GM19035 (cell line): ENCODE data around the gene LMBRD1.
"Not testable (repeated sequence)": the region's sequence is repeated elsewhere in the genome, so short reads cannot be mapped to it uniquely, and the experiment has no call there.

Experiments used
- ATAC-seq: cut with Tn5 transposase; IDR thresholded peaks from one replicate; pipeline ENCODE4 v1.9.1; 2021; ENCODE audit not compliant: unreplicated experiment

LMBRD1 gene

DNA sequence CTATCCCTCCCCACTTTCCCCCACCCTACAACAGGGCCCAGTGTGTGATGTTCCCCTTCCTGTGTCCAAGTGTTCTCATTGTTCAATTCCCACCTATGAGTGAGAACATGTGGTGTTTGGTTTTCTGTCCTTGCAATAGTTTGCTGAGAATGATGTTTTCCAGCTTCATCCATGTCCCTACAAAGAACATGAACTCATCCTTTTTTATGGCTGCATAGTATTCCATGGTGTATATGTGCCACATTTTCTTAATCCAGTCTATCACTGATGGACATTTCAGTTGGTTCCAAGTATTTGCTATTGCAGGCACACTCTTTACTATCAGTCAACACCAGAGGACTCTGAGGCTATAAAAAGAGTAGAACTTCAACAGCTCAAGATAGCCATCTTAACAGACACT lies 2.0 kb upstream of the LMBRD1 start:
- not testable (repeated sequence) for ATAC-seq

DNA sequence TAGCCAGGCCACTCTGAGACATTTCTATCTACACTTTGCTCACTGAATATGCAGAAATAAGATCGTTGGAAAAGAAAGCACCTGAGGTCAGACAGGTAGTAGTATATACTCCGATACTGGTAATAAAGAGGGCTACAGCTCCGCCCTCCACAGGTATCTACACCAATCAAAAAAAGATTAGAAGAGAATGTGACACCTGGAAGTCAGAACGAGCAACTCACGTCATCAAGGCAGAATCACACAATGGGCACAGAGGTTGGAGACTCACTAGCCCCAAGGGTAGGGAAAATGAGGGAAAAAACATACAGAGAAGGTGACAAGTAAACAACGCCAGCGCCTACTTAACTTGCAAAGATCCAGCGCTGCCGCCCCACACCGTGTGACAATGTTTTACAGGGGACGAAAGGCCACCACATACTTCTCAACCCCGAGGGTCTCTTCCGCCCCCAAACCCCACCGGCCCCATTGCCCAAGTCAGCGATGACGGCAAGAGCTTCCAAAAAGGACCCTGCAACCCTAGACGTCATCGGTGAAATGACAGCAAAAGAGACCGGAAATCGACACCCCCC lies 653 bp downstream of the LMBRD1 start:
- ATAC-seq = peak; percentile 39

DNA sequence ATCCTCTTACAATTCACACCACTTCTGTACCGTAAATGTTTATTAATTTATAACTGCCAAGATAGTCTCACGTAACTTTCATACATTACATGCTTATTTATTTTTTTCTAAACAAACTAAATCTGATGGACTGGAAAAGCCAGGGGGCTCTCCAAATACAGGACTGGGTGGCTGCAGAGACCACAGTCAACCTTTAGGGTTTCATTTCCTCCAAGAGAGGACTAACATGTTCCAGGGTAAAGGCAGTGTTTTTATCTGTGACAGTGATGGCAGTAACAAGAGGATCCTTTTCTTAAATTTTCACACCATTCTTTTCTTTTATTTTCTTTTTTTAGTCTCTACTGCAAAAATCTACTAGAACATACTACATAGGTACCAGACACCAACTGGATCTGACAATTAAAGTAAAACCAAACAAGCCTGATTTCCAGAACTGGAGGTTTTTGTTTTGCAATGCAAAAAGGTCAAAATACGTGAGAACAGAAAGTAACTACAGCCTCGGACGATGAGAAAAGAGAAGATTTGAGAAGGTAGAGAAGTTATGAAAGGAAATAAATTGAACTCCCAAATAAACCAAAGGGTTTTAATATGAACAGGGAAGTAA lies 1.2 kb downstream of the LMBRD1 start:
- peak; percentile 39 for ATAC-seq

DNA sequence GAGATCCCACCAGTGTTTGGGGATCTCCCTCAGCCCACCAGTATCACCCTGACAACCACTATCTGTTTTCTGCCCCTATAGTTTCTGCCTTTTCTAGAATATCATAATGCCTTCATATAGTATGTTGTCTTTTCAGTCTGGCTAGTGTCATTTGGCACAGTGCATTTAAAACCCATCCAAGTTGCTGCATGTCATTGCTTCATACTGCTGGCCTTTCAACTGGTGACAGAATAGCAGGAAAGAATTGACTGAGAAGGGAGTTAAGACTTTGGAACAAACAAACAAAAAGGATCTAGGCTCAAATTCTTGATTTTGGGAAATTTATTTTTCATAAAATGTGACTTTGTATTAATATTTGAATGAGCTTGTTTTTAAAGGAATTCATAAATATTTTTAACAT lies 4.5 kb downstream of the LMBRD1 start:
- no peak for ATAC-seq

DNA sequence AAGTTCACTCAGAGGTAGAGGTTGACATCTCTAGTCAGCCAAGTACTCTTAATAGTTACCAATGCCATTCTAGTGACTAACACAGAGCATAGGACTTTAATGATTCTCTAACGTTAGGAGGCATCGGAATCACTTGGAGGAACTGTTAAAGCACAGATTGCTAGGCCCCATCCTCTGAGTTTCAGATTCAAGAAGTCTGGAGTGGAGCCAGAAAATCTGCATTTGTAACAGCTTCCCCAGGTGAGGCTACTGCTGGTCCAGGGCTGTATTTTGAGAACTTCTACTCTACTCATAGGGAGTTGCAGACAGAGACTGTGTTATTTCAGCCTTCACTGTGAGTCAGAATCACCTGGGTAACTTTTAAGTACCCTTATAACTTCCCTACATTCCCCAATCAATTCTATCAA lies 5.7 kb downstream of the LMBRD1 start:
- ATAC-seq = no peak

DNA sequence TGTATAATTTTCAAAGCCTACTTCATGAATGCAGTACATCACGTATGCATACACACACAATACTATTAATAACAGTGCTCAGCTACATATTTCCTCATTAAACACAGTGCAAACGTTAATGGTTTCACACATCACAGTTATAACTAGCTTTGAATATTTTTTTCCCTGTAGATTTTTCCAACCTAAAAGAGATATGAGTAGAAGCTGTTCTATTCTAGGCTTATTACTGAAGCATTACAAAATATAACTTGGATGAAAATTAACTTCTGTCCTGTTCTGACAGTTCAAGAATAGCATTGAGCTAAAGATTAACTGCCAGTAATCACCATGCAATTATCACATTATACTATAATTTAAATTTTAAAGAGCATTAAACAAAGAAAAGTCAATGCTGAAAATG lies 6.2 kb downstream of the LMBRD1 start:
- ATAC-seq = no peak

DNA sequence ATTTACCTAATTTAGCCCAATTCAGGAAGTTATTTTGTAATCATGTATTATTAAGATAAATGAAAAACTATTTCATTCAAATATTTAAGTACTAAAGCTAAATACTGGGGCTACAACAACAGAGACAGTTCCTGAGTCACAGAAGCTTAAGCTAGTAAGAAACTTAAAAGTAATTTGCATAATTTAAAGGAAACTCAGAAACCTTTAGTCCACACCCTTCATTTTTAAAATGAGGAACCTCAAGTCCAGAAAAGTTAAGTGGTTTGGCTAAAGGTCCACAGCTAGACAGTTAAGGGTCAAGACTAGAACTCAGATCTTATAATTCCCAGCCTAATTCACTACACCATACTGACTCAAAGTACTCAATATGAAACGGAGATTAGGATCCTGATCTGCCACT lies 7.2 kb downstream of the LMBRD1 start:
- ATAC-seq = peak; percentile 49

DNA sequence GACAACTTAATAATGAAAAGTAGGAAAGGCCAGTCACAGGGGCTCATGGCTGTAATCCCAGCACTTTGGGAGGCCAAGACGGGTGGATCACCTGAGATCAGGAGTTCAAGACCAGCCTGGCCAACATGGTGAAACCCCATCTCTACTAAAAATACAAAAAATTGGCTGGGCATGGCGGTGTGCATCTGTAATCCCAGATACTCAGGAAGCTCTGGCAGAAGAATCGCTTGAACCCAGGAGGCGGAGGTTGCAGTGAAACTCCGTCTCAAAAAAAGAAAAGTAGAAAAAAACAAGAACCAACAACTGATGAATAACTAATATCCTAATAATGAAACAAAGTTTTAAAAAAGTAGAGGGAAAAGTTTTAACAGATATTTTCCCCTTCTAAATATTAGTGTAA lies 9.4 kb downstream of the LMBRD1 start:
- not testable (repeated sequence) for ATAC-seq

DNA sequence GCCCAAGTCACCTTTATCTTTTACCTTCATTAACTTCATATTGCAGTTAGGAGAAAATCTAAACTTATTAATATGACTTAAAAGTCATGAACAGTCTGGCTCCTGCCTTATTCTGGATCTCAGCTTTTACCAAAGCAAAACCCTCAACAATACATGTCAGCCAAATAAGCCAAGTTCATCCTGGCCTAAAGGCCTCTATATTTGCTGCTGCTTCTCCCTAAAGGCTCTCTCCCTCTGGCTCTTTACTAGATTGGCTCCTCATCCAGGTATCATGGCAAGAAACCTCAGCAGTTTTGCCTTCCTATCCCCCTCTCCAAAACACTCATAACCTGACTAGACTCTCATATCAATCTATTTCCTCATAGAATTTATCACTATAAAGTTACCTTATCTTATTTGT lies 11.1 kb downstream of the LMBRD1 start:
- ATAC-seq = no peak

DNA sequence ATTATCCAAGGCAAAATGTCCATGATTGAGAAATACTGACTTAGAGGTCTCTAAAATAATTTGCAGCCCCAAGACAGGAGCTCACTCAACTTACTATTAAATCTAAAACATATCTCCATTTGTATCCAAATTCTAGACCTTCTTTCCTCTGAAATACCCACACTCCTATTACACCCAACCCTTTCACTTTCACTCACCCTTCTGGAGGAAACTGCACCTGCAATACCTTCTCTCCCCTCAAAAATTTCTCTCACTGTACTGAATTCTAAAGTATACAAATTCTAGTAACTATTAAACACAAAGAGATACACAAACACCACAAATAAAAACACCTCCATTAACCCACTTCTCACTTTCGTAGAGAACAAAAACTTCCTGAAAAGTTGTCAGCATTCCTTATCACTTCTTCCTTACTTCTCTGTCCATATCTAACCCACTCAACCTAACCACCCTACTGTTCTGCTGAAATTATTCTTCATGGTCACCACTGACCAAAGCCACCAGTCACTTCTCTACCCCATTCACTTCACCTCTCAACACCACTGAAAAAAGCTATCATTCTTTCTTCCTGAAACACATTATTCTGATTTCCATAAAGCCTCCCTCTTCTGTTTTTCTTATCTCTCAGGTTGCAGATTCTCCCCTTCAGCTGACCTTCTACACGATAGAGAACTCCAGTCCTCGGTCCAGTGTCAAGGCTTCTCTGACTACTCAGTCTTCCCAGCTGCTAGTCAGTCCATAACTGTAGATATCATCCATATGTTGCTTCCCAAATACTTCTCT lies 12.0 kb downstream of the LMBRD1 start:
- ATAC-seq = peak; percentile 62

DNA sequence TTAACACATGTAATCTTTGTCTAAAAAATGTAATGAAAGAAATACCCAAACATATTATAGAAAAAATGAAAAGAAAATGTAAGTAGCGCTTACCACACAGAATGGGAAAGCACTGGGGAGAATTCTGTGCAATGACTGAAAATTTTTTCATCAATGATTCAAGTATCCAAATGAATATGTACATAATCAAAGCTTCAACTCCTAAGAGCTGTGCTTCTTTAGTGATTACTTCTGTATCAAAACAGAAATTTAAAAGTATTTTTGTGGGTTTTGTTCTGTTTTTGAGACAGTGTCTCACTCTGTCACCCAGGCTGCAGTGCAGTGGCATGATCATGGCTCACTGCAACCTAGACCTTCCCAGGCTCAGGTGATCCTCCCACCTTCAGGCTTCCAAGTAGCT lies 13.7 kb downstream of the LMBRD1 start:
- ATAC-seq = no peak

DNA sequence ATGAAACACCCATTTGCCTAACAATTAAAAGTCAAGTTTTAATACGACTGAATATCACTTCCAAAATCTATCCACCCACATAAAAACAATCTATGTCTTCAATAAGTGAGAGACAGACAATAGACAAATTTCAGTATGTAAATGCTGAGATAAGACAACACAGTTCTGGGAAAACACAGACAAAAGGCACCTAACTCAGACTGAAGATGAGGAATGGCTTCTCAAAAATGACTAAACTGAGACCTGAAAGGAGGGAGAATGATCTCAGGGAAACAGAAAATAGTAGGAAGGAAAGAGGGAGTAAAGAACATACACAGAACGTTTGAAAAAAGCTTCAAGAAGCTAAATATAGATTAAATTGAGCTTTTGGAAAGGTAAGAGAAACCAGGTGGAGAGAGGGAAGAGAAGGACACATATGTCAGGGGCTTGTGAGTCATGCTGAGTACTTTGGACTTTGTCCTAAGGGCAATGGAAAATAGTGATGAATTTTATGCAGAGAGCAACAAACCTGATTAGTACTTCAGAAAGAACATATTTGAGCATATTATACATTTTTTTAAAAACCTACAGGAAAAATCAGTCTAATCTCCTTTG lies 16.1 kb downstream of the LMBRD1 start:
- ATAC-seq = no peak

DNA sequence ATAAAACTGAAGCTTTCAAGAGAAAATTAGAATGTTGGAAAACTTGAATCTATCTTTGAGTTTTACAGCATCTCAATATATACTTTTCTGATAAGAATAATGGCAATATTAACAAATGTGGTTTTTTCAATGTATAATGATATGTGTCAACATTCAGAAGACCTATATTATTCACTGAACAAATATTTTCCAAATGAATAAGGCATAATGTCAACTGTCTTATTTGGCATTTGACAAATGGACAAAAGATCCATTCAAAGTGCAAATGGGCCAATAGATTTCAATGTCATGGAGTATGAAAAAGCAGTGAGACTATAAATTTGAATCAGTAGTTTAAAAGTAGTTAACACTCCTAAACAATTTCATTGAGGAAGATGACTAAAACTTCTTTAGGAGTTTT lies 20.9 kb downstream of the LMBRD1 start:
- ATAC-seq = no peak

DNA sequence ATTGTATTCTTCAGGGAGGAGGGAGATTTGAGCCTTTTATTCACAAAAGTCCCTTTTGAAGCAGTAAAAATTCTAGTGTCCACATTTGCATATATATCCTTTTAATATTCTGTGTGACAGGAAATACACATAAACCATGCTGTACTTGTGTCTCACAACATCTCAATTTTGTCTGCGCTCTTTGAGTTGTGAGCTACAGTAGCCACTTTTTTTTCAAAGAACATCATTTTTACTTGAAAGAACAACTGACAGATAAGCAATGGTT lies 21.3 kb downstream of the LMBRD1 start:
- no peak for ATAC-seq

DNA sequence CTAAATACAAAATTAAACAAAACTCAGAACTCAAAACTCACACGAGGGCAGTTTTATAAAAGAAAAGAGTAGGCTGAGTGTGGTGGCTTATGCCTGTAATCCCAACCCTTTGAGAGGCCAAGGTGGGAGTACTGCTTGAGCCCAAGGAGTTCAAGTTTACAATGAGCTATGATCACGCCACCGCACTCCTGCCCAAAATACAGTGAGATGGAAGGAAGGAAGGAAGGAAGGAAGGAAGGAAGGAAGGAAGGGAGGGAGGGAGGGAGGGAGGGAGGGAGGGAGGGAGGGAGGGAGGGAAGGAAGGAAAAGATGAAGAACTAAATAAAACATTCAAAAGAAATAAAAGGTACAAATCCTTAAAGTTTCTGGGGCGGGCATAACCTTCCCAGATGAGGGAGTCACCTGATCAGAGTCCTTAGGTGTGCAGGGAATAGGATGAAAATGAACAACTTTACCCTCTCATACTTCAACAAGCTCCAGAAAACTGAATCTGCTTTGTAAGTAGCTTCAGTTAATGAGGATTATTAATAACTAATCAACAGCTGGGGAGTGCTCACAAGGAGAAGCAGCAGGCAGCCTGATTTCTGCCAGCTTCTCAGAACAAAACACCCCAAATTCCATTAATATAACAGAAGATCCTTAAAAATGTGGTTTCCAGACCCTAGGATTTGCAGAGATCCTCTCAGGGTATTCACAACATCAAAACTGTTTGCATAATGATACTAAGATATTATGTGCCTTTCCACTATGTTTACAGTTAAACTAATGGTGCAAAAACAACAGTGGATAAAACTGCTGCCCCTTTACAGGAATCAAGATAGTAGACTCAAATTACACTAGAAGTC lies 21.8 kb downstream of the LMBRD1 start:
- no peak for ATAC-seq

DNA sequence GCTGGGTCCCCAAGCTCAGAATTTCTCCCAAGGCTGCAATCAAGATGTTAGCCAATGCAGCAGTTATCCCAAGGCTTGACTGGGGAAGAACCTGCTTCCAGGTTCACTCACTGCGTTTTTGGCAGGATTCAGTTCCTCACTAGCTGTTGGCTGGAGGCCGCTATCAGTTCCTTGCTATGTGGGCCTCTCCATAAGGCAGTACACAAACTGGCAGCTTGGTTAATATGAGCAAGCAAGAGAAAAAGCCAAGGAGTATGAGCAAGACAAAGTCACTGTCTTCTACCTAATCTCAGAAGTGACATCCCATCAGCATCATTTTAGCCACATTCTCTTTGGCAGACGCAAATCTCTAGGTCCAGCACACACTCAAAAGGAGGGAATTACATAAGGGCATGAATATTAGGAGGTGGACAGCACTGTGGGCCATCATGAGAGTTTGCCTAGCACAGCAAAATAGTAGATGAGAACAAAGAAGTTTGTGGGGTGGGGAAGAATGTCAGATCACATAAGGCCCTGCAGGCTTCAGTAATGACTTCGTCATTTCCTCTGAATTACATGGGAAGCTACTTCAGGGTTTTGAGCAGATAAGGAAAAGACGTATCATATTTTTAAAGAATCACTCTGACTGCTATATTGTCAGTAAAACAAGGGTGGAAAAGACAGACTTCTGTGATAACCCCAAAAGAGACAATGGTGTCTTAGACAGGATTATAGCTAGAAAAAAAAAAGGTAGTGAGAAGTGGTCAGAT lies 25.5 kb downstream of the LMBRD1 start:
- ATAC-seq = no peak

DNA sequence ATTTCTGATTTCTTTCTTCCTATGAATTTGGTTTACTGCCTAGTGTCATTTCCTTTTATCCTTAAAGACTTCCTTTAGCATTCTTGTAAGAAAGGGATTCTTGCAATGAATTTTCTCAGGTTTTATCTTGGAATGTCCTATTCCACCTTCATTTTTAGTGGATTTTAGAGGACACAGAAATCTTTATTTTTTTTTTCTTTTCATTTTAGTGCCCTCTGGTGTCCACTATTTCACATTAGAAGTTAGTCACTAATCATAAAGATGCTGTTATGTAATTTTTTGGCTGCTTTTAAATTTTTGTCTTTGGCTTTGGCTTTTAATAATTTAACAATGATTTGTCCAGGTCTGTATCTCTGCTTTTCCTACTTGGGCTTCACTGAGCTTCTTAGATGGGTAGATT lies 28.1 kb downstream of the LMBRD1 start:
- no peak for ATAC-seq

DNA sequence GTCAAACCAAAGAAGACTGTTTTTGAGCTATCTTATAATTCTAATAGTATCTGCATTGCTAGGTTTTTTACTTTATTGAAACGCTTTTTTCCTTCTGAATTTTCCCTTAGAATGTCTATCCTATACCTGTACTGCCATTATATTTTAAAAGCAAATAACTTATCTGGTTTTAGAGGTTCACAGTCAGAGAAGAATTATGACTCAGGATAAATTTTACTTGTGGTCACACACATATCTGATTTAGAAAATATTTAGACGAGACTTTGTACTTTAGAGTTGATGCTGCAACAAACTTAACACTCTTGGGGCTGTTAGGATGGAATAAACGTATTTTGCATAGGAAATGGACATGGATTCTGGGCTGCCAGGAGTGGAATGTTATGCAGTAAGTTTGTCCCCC lies 33.0 kb downstream of the LMBRD1 start:
- no peak for ATAC-seq

DNA sequence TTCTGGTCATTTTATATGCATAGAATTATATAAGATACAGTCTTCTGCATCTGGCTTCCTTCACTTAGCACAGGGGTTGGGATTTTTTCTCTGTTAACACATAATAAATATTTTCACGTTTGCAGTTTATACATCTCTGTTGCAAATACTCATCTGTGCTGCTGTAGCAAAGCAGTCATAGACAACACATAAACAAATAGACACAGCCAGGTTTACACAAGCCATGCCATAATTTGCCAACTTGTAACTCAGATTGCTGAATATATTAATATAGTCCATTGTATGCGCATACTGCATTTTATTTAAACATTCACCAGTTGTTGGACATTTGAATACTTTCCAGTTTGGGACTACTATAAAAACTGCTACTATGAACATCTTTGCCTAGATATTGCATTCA lies 35.0 kb downstream of the LMBRD1 start:
- no peak for ATAC-seq

DNA sequence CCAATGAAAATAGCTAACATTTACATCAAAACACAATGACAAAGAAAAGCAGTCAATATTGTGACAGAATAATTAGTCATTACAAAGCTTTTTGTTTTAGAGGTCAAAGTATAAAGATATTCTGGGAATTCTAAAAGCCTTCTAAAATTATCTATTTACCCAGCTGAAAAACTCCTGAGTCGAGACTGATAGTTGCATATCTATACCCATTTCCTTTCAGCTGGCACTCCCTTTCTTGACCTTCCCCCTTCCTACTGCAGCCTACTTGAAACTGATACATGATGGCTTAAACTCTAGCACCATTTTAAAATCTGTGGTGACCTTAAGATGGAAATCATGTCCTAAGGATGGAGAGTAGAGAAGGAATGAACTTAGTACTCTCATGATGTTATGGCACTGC lies 38.6 kb downstream of the LMBRD1 start:
- ATAC-seq = no peak

DNA sequence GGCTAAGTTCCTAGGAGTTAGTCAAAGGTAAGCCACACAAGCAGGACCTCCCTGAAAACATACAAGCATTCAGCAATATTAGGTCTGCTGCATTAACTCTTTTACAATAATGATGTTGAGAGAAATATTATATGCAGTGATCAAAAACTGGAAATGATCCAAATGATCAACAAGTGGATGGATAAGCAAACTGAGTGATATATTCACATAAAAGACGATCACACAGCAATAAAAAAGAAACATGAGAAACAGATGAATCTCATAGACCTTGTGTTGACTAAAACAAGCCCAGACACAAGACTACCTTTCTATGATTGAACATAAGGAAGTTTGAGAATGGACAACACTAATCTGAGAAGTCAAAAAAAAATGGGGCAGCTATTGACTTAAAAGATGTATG lies 39.9 kb downstream of the LMBRD1 start:
- ATAC-seq = no peak
